Stimulated activated CD4-positive, alpha-beta T cell treated with anti-CD3 and anti-CD28 coated beads, Interleukin-1b, Interleukin-23, amount 100 ng/mL, for 24 hours (primary cell): Measurements from ENCODE around the gene ZNF429.
"Not testable (repeated sequence)": the region's sequence is repeated elsewhere in the genome, so short reads cannot be mapped to it uniquely, and the experiment has no call there.

Experiments
- DNase-seq, 4 experiments: peaks; one replicate each; pipeline ENCODE4 v3.0.0-alpha.2; 2020; ENCODE audit warnings: low read depth in 4 of 4, low spot score in 1 of 4

ZNF429 gene

GRCh38 chr19:21505459-21506451, at the start of gene ZNF429:
Gene ZNF429, plus strand, starts transcription at chr19:21505602. Its CDS starts 170 bp downstream, at chr19:21505772.
- peak; percentile 72 to 86 (median 83) for DNase-seq

GRCh38 chr19:21460686-21461085, 44.7 kb upstream of the ZNF429 start:
- no peak for DNase-seq

DNA sequence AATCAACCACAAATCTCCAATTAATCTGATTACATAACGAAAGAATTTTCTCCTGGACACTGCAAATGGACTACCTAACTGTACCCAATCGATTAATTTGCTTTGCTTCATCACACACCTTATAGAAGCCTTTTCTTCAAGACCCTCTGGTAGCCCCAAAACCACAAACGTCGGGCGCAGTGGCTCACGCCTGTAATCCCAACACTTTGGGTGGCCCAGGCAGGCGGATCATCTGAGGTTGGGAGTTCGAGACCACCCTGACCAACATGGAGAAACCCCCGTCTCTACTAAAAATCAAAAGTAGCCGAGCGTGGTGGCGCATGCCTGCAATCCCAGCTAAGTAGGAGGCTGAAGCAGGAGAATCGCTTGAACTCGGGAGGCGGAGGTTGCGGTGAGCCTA, 42.9 kb upstream of the ZNF429 start:
- DNase-seq: no peak

- DNase-seq: peak in 2 of 4 experiments; percentile 22 to 27
These were observed 41.8 kb upstream of the ZNF429 start for GRCh38 chr19:21463449-21464105.

GRCh38 chr19:21466627-21467026, 38.8 kb upstream of the ZNF429 start:
- DNase-seq: no peak

DNA sequence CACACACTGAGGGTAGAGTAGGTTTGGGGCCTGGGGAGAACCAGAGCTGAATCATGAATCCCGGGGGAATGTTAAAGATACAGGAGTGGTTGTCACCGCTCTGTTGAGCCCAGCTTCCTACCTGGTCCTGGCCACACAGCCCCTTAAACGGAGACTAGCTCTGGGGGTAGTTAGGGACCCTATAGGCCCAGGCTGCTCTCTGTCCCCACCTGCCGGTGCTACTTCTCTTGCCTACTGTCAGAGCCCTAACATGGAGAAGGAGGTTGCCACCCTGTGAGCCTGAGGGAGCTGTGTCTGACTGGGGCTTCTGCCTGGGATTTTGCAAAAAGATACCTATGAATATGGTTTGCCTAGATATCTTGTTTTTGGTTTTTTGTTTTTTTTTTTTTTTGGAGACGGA, 36.6 kb upstream of the ZNF429 start:
- DNase-seq: no peak

DNA sequence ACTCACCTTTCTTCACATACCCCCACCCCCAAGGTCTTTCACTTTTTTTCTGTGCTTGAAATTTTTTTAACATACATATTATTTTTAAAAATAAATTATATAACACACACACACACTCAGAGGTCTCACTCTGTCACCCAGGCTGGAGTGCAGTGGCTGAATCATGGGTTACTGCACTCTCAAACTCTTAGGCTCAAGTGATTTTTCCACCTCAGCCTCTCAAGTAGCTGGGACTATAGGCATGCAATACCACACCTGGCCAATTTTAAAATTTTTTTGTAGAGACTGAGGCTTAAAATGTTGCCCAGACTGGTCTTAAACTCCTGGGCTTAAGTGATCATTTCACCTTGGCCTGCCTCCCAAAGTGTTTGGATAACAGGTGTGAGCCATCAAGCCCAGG, 32.9 kb upstream of the ZNF429 start:
- no peak for DNase-seq

GRCh38 chr19:21474671-21475181, 30.7 kb upstream of the ZNF429 start:
- peak; percentile 23 to 81 (median 63) for DNase-seq

DNA sequence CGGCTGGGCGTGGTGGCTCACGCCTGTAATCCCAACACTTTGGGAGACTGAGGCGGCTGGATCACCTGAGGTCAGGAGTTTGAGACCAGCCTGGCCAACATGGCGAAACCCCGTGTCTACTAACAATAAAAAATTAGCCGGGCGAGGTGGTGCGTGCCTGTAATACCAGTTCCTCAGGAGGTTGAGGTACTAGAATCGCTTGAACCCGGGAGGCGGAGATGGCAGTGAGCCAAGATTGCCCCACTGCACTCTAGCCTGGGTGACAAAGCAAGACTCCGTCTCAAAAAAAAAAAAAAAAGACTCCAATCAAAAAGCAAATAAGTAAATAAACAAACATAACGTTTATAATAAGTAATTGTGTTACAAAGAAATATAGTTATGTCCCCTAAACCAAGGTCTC, 23.0 kb upstream of the ZNF429 start:
- not testable (repeated sequence) for DNase-seq

- DNase-seq: peak; percentile 15 to 48 (median 44)
These were observed 22.5 kb upstream of the ZNF429 start for GRCh38 chr19:21482863-21483276.

GRCh38 chr19:21483589-21484170, 21.7 kb upstream of the ZNF429 start:
- peak in 3 of 4 experiments; percentile 47 to 53 (median 48) for DNase-seq

GRCh38 chr19:21484631-21485030, 20.8 kb upstream of the ZNF429 start:
- DNase-seq: no peak

DNA sequence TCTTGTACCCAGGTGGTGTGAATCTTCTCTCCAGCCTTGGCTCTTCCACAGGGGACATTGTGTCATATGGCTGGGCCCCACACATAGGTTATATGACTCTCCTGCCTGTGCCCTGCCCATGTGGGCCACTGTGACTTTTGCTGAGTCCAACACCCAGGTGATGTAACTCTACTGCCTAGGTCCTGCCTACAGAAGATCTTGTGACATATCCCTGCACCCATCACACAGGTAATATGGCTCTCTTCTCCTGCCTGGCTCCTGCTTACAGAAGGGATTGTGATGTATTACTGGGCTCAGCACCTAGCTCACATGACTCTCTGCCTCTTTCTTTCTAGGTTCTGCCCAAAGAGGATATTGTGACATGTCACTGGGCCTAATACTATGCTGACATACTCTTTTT, 19.5 kb upstream of the ZNF429 start:
- DNase-seq: no peak

- DNase-seq: no peak
These were observed 17.4 kb upstream of the ZNF429 start for GRCh38 chr19:21487969-21488368.

DNA sequence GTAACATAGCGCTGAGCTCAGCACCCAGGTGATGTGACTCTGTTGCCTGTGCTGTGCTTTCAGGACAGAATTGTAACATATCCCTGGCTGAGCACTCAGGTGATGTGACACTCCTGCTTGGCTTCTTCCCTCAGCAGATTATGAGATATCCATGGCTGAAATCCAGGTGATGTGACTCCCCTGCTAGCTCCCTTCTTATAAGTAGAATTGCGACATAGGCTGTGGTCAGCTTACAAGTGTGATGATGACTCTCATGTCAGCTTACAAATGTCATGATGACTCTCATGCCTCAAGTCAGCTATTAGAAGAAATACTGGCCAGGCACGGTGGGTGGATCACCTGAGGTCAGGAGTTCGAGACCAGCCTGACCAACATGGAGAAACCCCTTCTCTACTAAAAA, 14.3 kb upstream of the ZNF429 start:
- no peak for DNase-seq

DNA sequence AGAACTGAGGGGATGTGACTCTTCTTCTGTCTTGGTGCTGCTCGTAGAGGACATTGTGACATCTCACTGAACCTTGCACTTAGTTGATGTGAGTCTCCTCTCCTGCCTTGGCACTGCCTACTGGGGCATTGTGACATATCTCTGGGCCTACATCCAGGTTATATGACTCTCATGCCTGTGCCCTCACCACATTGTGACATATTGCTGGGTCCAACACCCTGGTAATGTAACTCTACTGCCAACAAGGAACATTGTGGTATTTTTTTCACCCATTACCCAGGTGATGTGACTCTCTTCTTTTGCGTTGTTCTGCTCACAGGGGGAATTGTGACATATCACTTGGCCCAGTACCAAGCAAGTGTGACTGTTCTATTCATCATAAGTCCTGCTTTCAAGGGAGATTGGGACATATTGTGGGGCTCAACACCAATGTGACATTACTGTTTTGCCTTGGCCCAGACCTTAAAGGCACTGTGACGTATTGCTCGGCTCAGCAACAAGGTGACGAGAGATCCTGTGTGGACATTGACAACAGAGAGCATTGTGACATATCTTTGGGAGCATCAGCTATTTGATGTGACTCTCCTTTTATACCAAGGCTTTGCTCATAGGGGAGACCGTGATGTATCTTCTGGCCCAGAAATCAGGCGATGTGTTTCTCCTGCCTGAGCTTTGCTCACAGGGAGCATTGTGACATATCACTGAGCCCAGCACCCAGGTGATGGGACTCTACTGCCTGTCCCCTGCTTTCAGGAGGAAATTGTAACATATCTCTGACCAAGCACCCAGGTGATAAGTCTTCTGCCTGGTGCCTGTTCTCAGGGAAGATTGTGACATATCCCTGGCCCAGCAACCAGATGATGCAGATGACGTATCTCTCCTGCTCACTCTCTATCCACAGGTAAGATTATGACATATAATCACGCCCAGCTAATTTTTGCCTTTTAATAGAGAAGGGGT, 12.2 kb upstream of the ZNF429 start:
- no peak for DNase-seq

DNA sequence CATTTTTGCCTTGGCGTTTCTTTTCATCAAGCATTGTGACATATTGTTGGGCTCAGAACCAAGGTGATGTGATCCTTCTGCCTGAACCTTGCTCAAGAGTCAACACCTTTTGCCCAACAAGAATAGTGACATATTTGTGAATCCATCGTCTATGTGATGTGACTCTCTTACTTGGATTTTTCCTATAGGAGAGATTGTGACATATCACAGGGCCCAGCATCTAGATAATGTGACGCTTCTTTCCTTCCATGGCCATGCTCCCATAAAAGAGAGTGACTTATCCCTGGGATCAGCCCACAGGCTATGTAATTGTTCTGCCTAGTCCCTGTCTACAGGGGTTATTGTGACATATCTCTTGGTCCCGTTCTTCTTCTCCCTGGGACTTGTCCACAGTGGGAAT, 8.5 kb upstream of the ZNF429 start:
- DNase-seq: no peak

- DNase-seq: no peak
These were observed 6.8 kb upstream of the ZNF429 start for GRCh38 chr19:21498651-21499050.

GRCh38 chr19:21508198-21508597, 2.8 kb downstream of the ZNF429 start:
- no peak for DNase-seq

DNA sequence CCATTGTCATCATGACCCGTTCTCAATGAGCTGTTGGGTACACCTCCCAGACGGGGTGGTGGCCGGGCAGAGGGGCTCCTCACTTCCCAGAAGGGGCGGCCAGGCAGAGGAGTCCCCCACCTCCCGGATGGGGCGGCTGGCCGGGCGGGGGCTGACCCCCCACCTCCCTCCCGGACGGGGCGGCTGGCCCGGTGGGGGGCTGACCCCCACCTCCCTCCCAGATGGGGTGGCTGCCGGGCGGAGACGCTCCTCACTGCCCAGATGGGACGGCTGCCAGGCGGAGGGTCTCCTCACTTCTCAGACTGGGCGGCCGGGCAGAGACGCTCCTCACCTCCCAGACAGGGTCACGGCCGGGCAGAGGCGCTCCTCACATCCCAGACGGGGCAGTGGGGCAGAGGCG, 5.7 kb downstream of the ZNF429 start:
- not testable (repeated sequence) for DNase-seq
